Spleen (tissue), 7 donors: ENCODE measurements around the gene CEP152.

ENCODE experiments used
- CTCF ChIP-seq, 11 experiments: fragments of 200-600 bp in 7 of 11; fragments of 450-650 bp in 4 of 11; sonication (generic) in 4 of 11; IDR thresholded peaks in 8 of 11; conservative IDR thresholded peaks in 3 of 11; 1 replicate in 7 of 11; 2 replicates in 4 of 11; pipeline versions ENCODE4 v1.4.0 to v1.8.0; 2016 to 2021; ENCODE audit warnings: antibody characterized with exemption in 11 of 11, inconsistent platforms in 4 of 11, mild to moderate bottlenecking in 1 of 11
- POLR2A ChIP-seq, 3 donors: fragments of 450-650 bp; IDR thresholded peaks; one replicate each; pipeline ENCODE4 v1.5.1; 2017; ENCODE audit warnings: antibody characterized with exemption in 3 of 3, mild to moderate bottlenecking in 1 of 3
- POLR2AphosphoS5 ChIP-seq, 3 donors: sonication (generic); formaldehyde crosslinking; IDR thresholded peaks; one replicate each; pipeline ENCODE4 v1.5.1; 2017; ENCODE audit warnings: antibody characterized with exemption in 3 of 3
- donor health status: DM: no; HTN: no; CAD: no; lungs with moderate emphysema.
- donor health status: DM: no; HTN: no; CAD: no.
- donor health status: DM: no; HTN: no; CAD: no.

- no peak for TF ChIP-seq CTCF (IDR thresholded peaks at IDR 0.05 in 8 of 11, conservative IDR thresholded peaks at IDR 0.05 in 3 of 11)
- no peak for TF ChIP-seq POLR2A (IDR thresholded peaks at IDR 0.05)
- TF ChIP-seq POLR2AphosphoS5 (IDR thresholded peaks at IDR 0.05), result no peak
Observed at GRCh38 chr15:48859426-48859825, 48.6 kb upstream of the CEP152 start.
